ENCODE data around the gene EYS. TPM values are rescaled to one million over a fixed set of nuclear protein-coding genes. Genes with fewer than 3 reads are reported as not detected.
"Not testable (repeated sequence)": the region's sequence is repeated elsewhere in the genome, so short reads cannot be mapped to it uniquely, and the experiment has no call there.

The EYS gene
- total RNA-seq, 5 donors from 2014 or later (not counting 1 experiment from before 2014, with no cell fraction given): not detected

DNA sequence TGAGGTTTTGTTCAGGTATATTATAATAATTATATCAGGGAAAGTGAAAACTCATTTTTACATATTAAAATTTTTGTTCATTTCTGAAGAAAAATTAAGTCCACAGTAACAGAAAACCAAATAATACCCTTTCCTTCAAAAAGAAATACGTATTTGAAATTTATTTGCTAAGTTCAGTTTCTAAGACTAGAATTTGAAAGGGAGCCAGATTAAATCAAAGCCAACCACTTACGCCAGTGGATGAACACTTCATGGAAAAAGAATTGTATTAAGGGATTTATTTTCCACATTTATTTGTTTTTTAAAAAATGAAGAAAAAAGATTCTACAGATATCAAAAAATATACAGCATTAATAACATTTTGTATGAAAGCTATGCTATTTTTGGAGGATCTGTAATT, 654.4 kb downstream of the EYS start:
- H3K9me3 ChIP-seq: no peaks in the 10 kb centered on the region
- no peaks in the 10 kb centered on the region for H3K4me1 ChIP-seq (ENCODE audit: control insufficient read depth in 1 of 2, extremely low read depth in 1 of 2, insufficient read depth in 2 of 2, low read length in 2 of 2)
- no peak overlapping the region for H3K4me3 ChIP-seq (ENCODE audit: control insufficient read depth in 1 of 2, extremely low read depth in 1 of 2, low read length in 1 of 2)
- Mint-ChIP-seq H3K4me1 (no peaks in the 10 kb centered on the region), H3K27ac (no peak overlapping the region), H3K9me3 (peaks cover 4 to 16% (median 8%) of the 10 kb centered on the region in 3 donors), H3K27me3 (no peaks in the 10 kb centered on the region), H3K36me3 (no peaks in the 10 kb centered on the region), H3K4me3 (no peak overlapping the region)
- H3K27me3 ChIP-seq (replicated peaks in 1 of 2; ENCODE audit: control insufficient read depth in 2 of 2, extremely low read depth in 1 of 2, insufficient read depth in 2 of 2, low read length in 1 of 2): no peaks in the 10 kb centered on the region
- ChIA-PET POLR2A (interaction anchor here in 1 of 2 donors (1.1 kb wide), 1 partner anchor 11 kb away, joined by 3 read pairs; no protein-coding TSS in a partner anchor), CTCF (no interaction called here)
- H3K27ac ChIP-seq (ENCODE audit: low read length): no peak overlapping the region
- ATAC-seq (replicated peaks in 1 of 4): no peak
- WGBS (ENCODE audit: insufficient coverage): no CpG with 5 or more reads among the region's 2 CpGs
- DNase-seq: no peak
- H3K36me3 ChIP-seq (ENCODE audit: control insufficient read depth in 2 of 2, extremely low read depth in 1 of 2, insufficient read depth in 1 of 2, low read length in 1 of 2): no peaks in the 10 kb centered on the region

DNA sequence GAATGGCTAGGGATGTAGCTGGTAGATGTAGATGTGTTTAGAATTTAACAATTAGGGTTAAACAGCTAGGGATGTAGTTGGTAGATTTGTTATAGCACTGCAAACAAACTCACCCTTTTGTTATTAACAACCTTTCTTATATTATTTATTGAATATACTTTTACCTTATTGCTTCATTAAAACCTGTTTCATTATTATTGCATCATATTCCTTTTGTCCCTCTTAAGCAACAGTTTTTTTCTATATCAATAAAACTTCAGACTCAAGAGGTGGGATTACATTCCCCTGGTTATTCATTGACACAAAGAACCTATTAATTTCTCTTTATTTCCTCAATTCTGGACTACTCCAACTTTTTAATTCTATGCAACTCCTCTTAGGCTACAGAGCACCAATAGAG, 661.2 kb downstream of the EYS start:
- DNase-seq (no peak), ATAC-seq (replicated peaks in 1 of 4) (no peak)
- H3K9me3 Mint-ChIP-seq: peaks cover 11 to 22% (median 18%) of the 10 kb centered on the region in 3 donors
- ChIA-PET CTCF (no interaction called here), POLR2A (no interaction called here)
- Histone ChIP-seq H3K27me3 (replicated peaks in 1 of 2; ENCODE audit: control insufficient read depth in 2 of 2, extremely low read depth in 1 of 2, insufficient read depth in 2 of 2, low read length in 1 of 2) (no peaks in the 10 kb centered on the region), H3K27ac (ENCODE audit: low read length) (no peak overlapping the region), H3K9me3 (no peaks in the 10 kb centered on the region), H3K4me1 (ENCODE audit: control insufficient read depth in 1 of 2, extremely low read depth in 1 of 2, insufficient read depth in 2 of 2, low read length in 2 of 2) (no peaks in the 10 kb centered on the region), H3K4me3 (ENCODE audit: control insufficient read depth in 1 of 2, extremely low read depth in 1 of 2, low read length in 1 of 2) (no peak overlapping the region), H3K36me3 (ENCODE audit: control insufficient read depth in 2 of 2, extremely low read depth in 1 of 2, insufficient read depth in 1 of 2, low read length in 1 of 2) (no peaks in the 10 kb centered on the region)
- H3K36me3 Mint-ChIP-seq: no peaks in the 10 kb centered on the region
- H3K4me1 Mint-ChIP-seq: no peaks in the 10 kb centered on the region
- no peaks in the 10 kb centered on the region for H3K27me3 Mint-ChIP-seq
- H3K27ac Mint-ChIP-seq: no peak overlapping the region
- H3K4me3 Mint-ChIP-seq: no peak overlapping the region

DNA sequence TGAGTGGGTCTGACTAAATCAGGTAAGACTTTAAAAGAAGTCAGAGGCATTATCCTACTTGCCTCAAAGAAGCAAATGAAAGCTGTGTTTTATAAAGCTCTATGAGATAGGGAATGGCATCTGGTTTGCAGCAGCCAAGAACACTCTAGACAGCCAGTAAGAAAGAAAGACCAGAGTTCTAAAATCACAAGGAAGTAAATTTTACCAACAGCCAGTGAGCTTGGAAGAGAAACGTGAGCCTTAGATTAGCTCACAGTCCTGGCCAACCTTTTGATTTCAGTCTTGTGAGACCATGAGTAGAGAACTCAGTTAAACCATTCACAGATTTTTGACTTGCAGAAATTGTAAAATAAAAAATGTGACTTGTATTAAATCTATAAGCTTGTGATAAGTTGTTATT, 693.0 kb downstream of the EYS start:
- Histone ChIP-seq H3K36me3 (ENCODE audit: control insufficient read depth in 2 of 2, extremely low read depth in 1 of 2, insufficient read depth in 1 of 2, low read length in 1 of 2) (no peaks in the 10 kb centered on the region), H3K27me3 (replicated peaks in 1 of 2; ENCODE audit: control insufficient read depth in 2 of 2, extremely low read depth in 1 of 2, insufficient read depth in 2 of 2, low read length in 1 of 2) (no peaks in the 10 kb centered on the region), H3K27ac (ENCODE audit: low read length) (no peak overlapping the region), H3K4me1 (ENCODE audit: control insufficient read depth in 1 of 2, extremely low read depth in 1 of 2, insufficient read depth in 2 of 2, low read length in 2 of 2) (no peaks in the 10 kb centered on the region), H3K9me3 (no peaks in the 10 kb centered on the region), H3K4me3 (ENCODE audit: control insufficient read depth in 1 of 2, extremely low read depth in 1 of 2, low read length in 1 of 2) (no peak overlapping the region)
- H3K9me3 Mint-ChIP-seq: peaks cover 0 to 6% (median 4%) of the 10 kb centered on the region in 3 donors
- H3K27ac Mint-ChIP-seq: no peak overlapping the region
- no peaks in the 10 kb centered on the region for H3K36me3 Mint-ChIP-seq
- H3K4me1 Mint-ChIP-seq: no peaks in the 10 kb centered on the region
- ChIA-PET POLR2A (no interaction called here), CTCF (no interaction called here)
- no CpG with 5 or more reads among the region's 1 CpG for WGBS (ENCODE audit: insufficient coverage)
- H3K27me3 Mint-ChIP-seq: no peaks in the 10 kb centered on the region
- DNase-seq: no peak
- no peak overlapping the region for H3K4me3 Mint-ChIP-seq
- ATAC-seq (replicated peaks in 1 of 4): no peak

GRCh38 chr6:65006788-65007187, 700.2 kb downstream of the EYS start:
- Histone ChIP-seq H3K9me3 (no peaks in the 10 kb centered on the region), H3K36me3 (ENCODE audit: control insufficient read depth in 2 of 2, extremely low read depth in 1 of 2, insufficient read depth in 1 of 2, low read length in 1 of 2) (no peaks in the 10 kb centered on the region), H3K27ac (ENCODE audit: low read length) (no peak overlapping the region), H3K4me3 (ENCODE audit: control insufficient read depth in 1 of 2, extremely low read depth in 1 of 2, low read length in 1 of 2) (no peak overlapping the region), H3K4me1 (ENCODE audit: control insufficient read depth in 1 of 2, extremely low read depth in 1 of 2, insufficient read depth in 2 of 2, low read length in 2 of 2) (no peaks in the 10 kb centered on the region), H3K27me3 (replicated peaks in 1 of 2; ENCODE audit: control insufficient read depth in 2 of 2, extremely low read depth in 1 of 2, insufficient read depth in 2 of 2, low read length in 1 of 2) (no peaks in the 10 kb centered on the region)
- Mint-ChIP-seq H3K27ac (no peak overlapping the region), H3K4me1 (no peaks in the 10 kb centered on the region), H3K27me3 (no peaks in the 10 kb centered on the region), H3K4me3 (no peak overlapping the region), H3K9me3 (peaks cover 3 to 10% (median 5%) of the 10 kb centered on the region in 3 donors), H3K36me3 (no peaks in the 10 kb centered on the region)
- no peak for DNase-seq
- ATAC-seq (replicated peaks in 1 of 4): no peak
- 70% methylated on average over 2 of the region's 2 CpGs for WGBS (ENCODE audit: insufficient coverage)
- POLR2A ChIA-PET: interaction anchor here in 1 of 2 donors (0.7 kb wide), 1 partner anchor 14 kb away, joined by 5 read pairs; no protein-coding TSS in a partner anchor
- CTCF ChIA-PET: no interaction called here

GRCh38 chr6:65004283-65004682, 702.7 kb downstream of the EYS start:
- no peak overlapping the region for H3K27ac Mint-ChIP-seq
- ATAC-seq (replicated peaks in 1 of 4) (no peak), DNase-seq (no peak)
- no peak overlapping the region for H3K27ac ChIP-seq (ENCODE audit: low read length)
- peaks cover 3 to 7% (median 4%) of the 10 kb centered on the region in 3 donors for H3K9me3 Mint-ChIP-seq
- WGBS (ENCODE audit: insufficient coverage): 87% methylated on average over 4 of the region's 4 CpGs
- no peaks in the 10 kb centered on the region for H3K36me3 ChIP-seq (ENCODE audit: control insufficient read depth in 2 of 2, extremely low read depth in 1 of 2, insufficient read depth in 1 of 2, low read length in 1 of 2)
- no peak overlapping the region for H3K4me3 ChIP-seq (ENCODE audit: control insufficient read depth in 1 of 2, extremely low read depth in 1 of 2, low read length in 1 of 2)
- H3K9me3 ChIP-seq: no peaks in the 10 kb centered on the region
- no peaks in the 10 kb centered on the region for H3K27me3 ChIP-seq (replicated peaks in 1 of 2; ENCODE audit: control insufficient read depth in 2 of 2, extremely low read depth in 1 of 2, insufficient read depth in 2 of 2, low read length in 1 of 2)
- H3K4me1 Mint-ChIP-seq: no peaks in the 10 kb centered on the region
- H3K4me3 Mint-ChIP-seq: no peak overlapping the region
- ChIA-PET CTCF (no interaction called here), POLR2A (no interaction called here)
- no peaks in the 10 kb centered on the region for H3K27me3 Mint-ChIP-seq
- no peaks in the 10 kb centered on the region for H3K4me1 ChIP-seq (ENCODE audit: control insufficient read depth in 1 of 2, extremely low read depth in 1 of 2, insufficient read depth in 2 of 2, low read length in 2 of 2)
- H3K36me3 Mint-ChIP-seq: no peaks in the 10 kb centered on the region

GRCh38 chr6:65002882-65003281, 704.1 kb downstream of the EYS start:
- CTCF ChIA-PET; H3K27me3 Mint-ChIP-seq; H3K4me1 ChIP-seq (ENCODE audit: control insufficient read depth in 1 of 2, extremely low read depth in 1 of 2, insufficient read depth in 2 of 2, low read length in 2 of 2); H3K9me3 ChIP-seq; DNase-seq; H3K4me3 ChIP-seq (ENCODE audit: control insufficient read depth in 1 of 2, extremely low read depth in 1 of 2, low read length in 1 of 2); H3K4me3 Mint-ChIP-seq; POLR2A ChIA-PET; H3K27ac Mint-ChIP-seq; H3K36me3 Mint-ChIP-seq; H3K36me3 ChIP-seq (ENCODE audit: control insufficient read depth in 2 of 2, extremely low read depth in 1 of 2, insufficient read depth in 1 of 2, low read length in 1 of 2); H3K4me1 Mint-ChIP-seq; H3K27ac ChIP-seq (ENCODE audit: low read length); H3K27me3 ChIP-seq (replicated peaks in 1 of 2; ENCODE audit: control insufficient read depth in 2 of 2, extremely low read depth in 1 of 2, insufficient read depth in 2 of 2, low read length in 1 of 2); ATAC-seq (replicated peaks in 1 of 4); H3K9me3 Mint-ChIP-seq: not testable (repeated sequence)
- no CpG with 5 or more reads among the region's 4 CpGs for WGBS (ENCODE audit: insufficient coverage)

- POLR2A ChIA-PET: no interaction called here
- no peaks in the 10 kb centered on the region for H3K36me3 Mint-ChIP-seq
- H3K4me1 Mint-ChIP-seq: no peaks in the 10 kb centered on the region
Observed at GRCh38 chr6:65000815-65001214, 706.2 kb downstream of the EYS start.

More at GRCh38 chr6:65000815-65001214, 706.2 kb downstream of the EYS start:
- no peak overlapping the region for H3K27ac ChIP-seq (ENCODE audit: low read length)
- H3K4me3 ChIP-seq (ENCODE audit: control insufficient read depth in 1 of 2, extremely low read depth in 1 of 2, low read length in 1 of 2): no peak overlapping the region
- H3K4me1 ChIP-seq (ENCODE audit: control insufficient read depth in 1 of 2, extremely low read depth in 1 of 2, insufficient read depth in 2 of 2, low read length in 2 of 2): no peaks in the 10 kb centered on the region
- H3K27me3 Mint-ChIP-seq: no peaks in the 10 kb centered on the region
- DNase-seq (no peak), ATAC-seq (replicated peaks in 1 of 4) (no peak)
- H3K4me3 Mint-ChIP-seq: no peak overlapping the region
- no peak overlapping the region for H3K27ac Mint-ChIP-seq
- WGBS (ENCODE audit: insufficient coverage): 86% methylated on average over 6 of the region's 7 CpGs
- no peaks in the 10 kb centered on the region for H3K9me3 ChIP-seq
- no peaks in the 10 kb centered on the region for H3K27me3 ChIP-seq (replicated peaks in 1 of 2; ENCODE audit: control insufficient read depth in 2 of 2, extremely low read depth in 1 of 2, insufficient read depth in 2 of 2, low read length in 1 of 2)
- CTCF ChIA-PET: no interaction called here
- H3K36me3 ChIP-seq (ENCODE audit: control insufficient read depth in 2 of 2, extremely low read depth in 1 of 2, insufficient read depth in 1 of 2, low read length in 1 of 2): no peaks in the 10 kb centered on the region
- peaks cover 0 to 5% (median 2%) of the 10 kb centered on the region in 3 donors for H3K9me3 Mint-ChIP-seq
